Mucosa of descending colon (tissue), 3 donors: ENCODE results near the gene CACNA1C. TPM values are rescaled to one million over a fixed set of nuclear protein-coding genes. Genes with fewer than 3 reads are reported as not detected.

ENCODE experiments used
- ATAC-seq: fragments of 200-7000 bp; cut with Tn5 transposase; one replicate; pipeline ENCODE4 v1.9.1; 2020; ENCODE audit warnings: mild to moderate bottlenecking, moderate library complexity
- DNase-seq, 3 donors: peaks; one replicate each; pipeline ENCODE4 v3.0.0-alpha.2; 2020
- H3K36me3 ChIP-seq: fragments of 200-600 bp; one replicate; pipeline ENCODE4 v1.8.0; 2021; ENCODE audit warnings: low read depth, mild to moderate bottlenecking
- H3K4me1 ChIP-seq: fragments of 200-600 bp; one replicate; pipeline ENCODE4 v1.8.0; 2021; ENCODE audit warnings: low read depth, mild to moderate bottlenecking
- H3K4me3 ChIP-seq: fragments of 200-600 bp; one replicate; pipeline ENCODE4 v1.8.0; 2021; ENCODE audit warnings: mild to moderate bottlenecking
- H3K9me3 ChIP-seq: fragments of 200-600 bp; one replicate; pipeline ENCODE4 v1.8.0; 2021; ENCODE audit warnings: mild to moderate bottlenecking
- CTCF ChIP-seq: fragments of 200-600 bp; IDR thresholded peaks from one replicate; pipeline ENCODE4 v1.8.0; 2022; ENCODE audit warnings: antibody characterized with exemption, mild to moderate bottlenecking
- intact Hi-C, 2 donors: fragments of 100-400 bp; cut with DNase I in 1 of 2; cut with micrococcal nuclease in 1 of 2; formaldehyde crosslinking; loops; one replicate each; pipeline versions ENCODE4 v1.11.0 to v1.11.1; 2022; cut with DNase I, micrococcal nuclease
- total RNA-seq, 3 donors: library from RNA; stranded (reverse); fragmentation: NEBNext Ultra II Directional in 2 of 3; extraction: Animal tissue kit (Norgen Biotek cat#: 25700) in 2 of 3; gene quantifications; one replicate each; pipeline versions ENCODE4 v1.2.1 to v1.2.4, GENCODE V29; 2021 to 2023
- donor health status: DM: no; HTN: no; CAD: no; lungs with moderate emphysema.
- donor health status: DM: no; HTN: no; CAD: no.
- donor health status: DM: no; HTN: yes; CAD: no.

The CACNA1C gene
- total RNA-seq, 3 donors from 2014 or later: 5.5 to 89.4 (median 9.2) TPM

- TF ChIP-seq CTCF: no peak
- no peaks in the 10 kb centered on the region for H3K36me3 ChIP-seq
- no peak for DNase-seq
Observed at GRCh38 chr12:2643576-2644135, 590.9 kb downstream of the CACNA1C start.

GRCh38 chr12:2644683-2645405, 592.1 kb downstream of the CACNA1C start:
- intact Hi-C loops: no loop called here
- peaks cover 8% of the 10 kb centered on the region for H3K4me1 ChIP-seq
- DNase-seq: no peak
- no peak for TF ChIP-seq CTCF
- no peak overlapping the region for H3K4me3 ChIP-seq
- no peaks in the 10 kb centered on the region for H3K36me3 ChIP-seq
- ATAC-seq: no peak
- no peaks in the 10 kb centered on the region for H3K9me3 ChIP-seq

More at GRCh38 chr12:2643576-2644135, 590.9 kb downstream of the CACNA1C start:
- no peak overlapping the region for H3K4me3 ChIP-seq
- ATAC-seq: no peak
- peaks cover 8% of the 10 kb centered on the region for H3K4me1 ChIP-seq
- intact Hi-C loops: no loop called here
- no peaks in the 10 kb centered on the region for H3K9me3 ChIP-seq

GRCh38 chr12:2645460-2645859, 592.7 kb downstream of the CACNA1C start:
- Histone ChIP-seq H3K9me3 (no peaks in the 10 kb centered on the region), H3K4me1 (peaks cover 8% of the 10 kb centered on the region), H3K36me3 (no peaks in the 10 kb centered on the region), H3K4me3 (no peak overlapping the region)
- DNase-seq: no peak
- intact Hi-C loops: no loop called here
- no peak for TF ChIP-seq CTCF
- ATAC-seq: no peak

GRCh38 chr12:2646341-2646740, 593.6 kb downstream of the CACNA1C start:
- ATAC-seq: no peak
- no peak overlapping the region for H3K4me3 ChIP-seq
- intact Hi-C loops: no loop called here
- H3K9me3 ChIP-seq: no peaks in the 10 kb centered on the region
- TF ChIP-seq CTCF: no peak
- no peak for DNase-seq
- no peaks in the 10 kb centered on the region for H3K36me3 ChIP-seq
- peaks cover 8% of the 10 kb centered on the region for H3K4me1 ChIP-seq

GRCh38 chr12:2647186-2647585, 594.4 kb downstream of the CACNA1C start:
- intact Hi-C loops: no loop called here
- no peaks in the 10 kb centered on the region for H3K36me3 ChIP-seq
- H3K4me3 ChIP-seq: no peak overlapping the region
- peaks cover 7% of the 10 kb centered on the region for H3K4me1 ChIP-seq
- no peak for ATAC-seq
- H3K9me3 ChIP-seq: no peaks in the 10 kb centered on the region
- DNase-seq: no peak
- TF ChIP-seq CTCF: no peak
